ENCODE data around the gene TBC1D16. TPM values are rescaled to one million over a fixed set of nuclear protein-coding genes. Genes with fewer than 3 reads are reported as not detected.
"Not testable (repeated sequence)": the region's sequence is repeated elsewhere in the genome, so short reads cannot be mapped to it uniquely, and the experiment has no call there.

The TBC1D16 gene
- total RNA-seq, 1 donor from 2014 or later, result 23.3 TPM

- no peak for DNase-seq
Measured at GRCh38 chr17:79913896-79914812, 121.5 kb downstream of the TBC1D16 start.

- no peak for DNase-seq
Measured at GRCh38 chr17:79913451-79913850, 122.2 kb downstream of the TBC1D16 start.

- no peak for DNase-seq
Measured at GRCh38 chr17:79912552-79913330, 122.9 kb downstream of the TBC1D16 start.

- no peak for DNase-seq
Measured at GRCh38 chr17:79911430-79912399, 124.0 kb downstream of the TBC1D16 start.

GRCh38 chr17:79910985-79911361 is 124.7 kb downstream of the TBC1D16 start:
- DNase-seq, result no peak

GRCh38 chr17:79909121-79909520 is 126.6 kb downstream of the TBC1D16 start:
- DNase-seq, result no peak

GRCh38 chr17:79907850-79908249 is 127.8 kb downstream of the TBC1D16 start:
- DNase-seq, result peak; percentile 41

GRCh38 chr17:79907217-79907715 is 128.4 kb downstream of the TBC1D16 start:
- no peak for DNase-seq

- DNase-seq, result no peak
Measured at GRCh38 chr17:79905832-79906231, 129.8 kb downstream of the TBC1D16 start.

- DNase-seq, result no peak
Measured at GRCh38 chr17:79904865-79905264, 130.8 kb downstream of the TBC1D16 start.

- no peak for DNase-seq
Measured at GRCh38 chr17:79902146-79902791, 133.4 kb downstream of the TBC1D16 start.

GRCh38 chr17:79901131-79901530 is 134.5 kb downstream of the TBC1D16 start:
- no peak for DNase-seq

GRCh38 chr17:79899584-79899983 is 136.1 kb downstream of the TBC1D16 start:
- no peak for DNase-seq

GRCh38 chr17:79897243-79898063 is 138.2 kb downstream of the TBC1D16 start:
- no peak for DNase-seq

- DNase-seq, result not testable (repeated sequence)
Measured at GRCh38 chr17:79893457-79893856, 142.2 kb downstream of the TBC1D16 start.

GRCh38 chr17:79892457-79893241 is 143.0 kb downstream of the TBC1D16 start:
- DNase-seq, result peak; percentile 66

GRCh38 chr17:79891113-79891730 is 144.4 kb downstream of the TBC1D16 start:
- no peak for DNase-seq

- no peak for DNase-seq
Measured at GRCh38 chr17:79890706-79891105, 145.0 kb downstream of the TBC1D16 start.
